Measurements from ENCODE around the gene VSTM4.

VSTM4 gene

GRCh38 chr10:49104323-49104722 is 11.0 kb downstream of the VSTM4 start:
- ChIA-PET CTCF (interaction anchor here (1.0 kb wide), 1 partner anchor 40 kb away, joined by 3 read pairs; no protein-coding TSS in a partner anchor), POLR2A (no interaction called here)
- no peak for DNase-seq (ENCODE audit: extremely low spot score)
- TF ChIP-seq CTCF (IDR thresholded peaks at IDR 0.05; ENCODE audit: control extremely low read depth, extremely low read depth, low read depth, missing control alignments), result no peak

- TF ChIP-seq CTCF (IDR thresholded peaks at IDR 0.05; ENCODE audit: control extremely low read depth, extremely low read depth, low read depth, missing control alignments), result no peak
- DNase-seq (ENCODE audit: extremely low spot score), result no peak
- CTCF ChIA-PET, result interaction anchor here (1.0 kb wide), 1 partner anchor 41 kb away, joined by 3 read pairs; no protein-coding TSS in a partner anchor
- POLR2A ChIA-PET, result no interaction called here
These were observed 11.6 kb downstream of the VSTM4 start for GRCh38 chr10:49103761-49104160.

- POLR2A ChIA-PET, result no interaction called here
- no peak for DNase-seq (ENCODE audit: extremely low spot score)
- no peak for TF ChIP-seq CTCF (IDR thresholded peaks at IDR 0.05; ENCODE audit: control extremely low read depth, extremely low read depth, low read depth, missing control alignments)
- CTCF ChIA-PET, result no interaction called here
These were observed 16.3 kb downstream of the VSTM4 start for GRCh38 chr10:49099046-49099445.

GRCh38 chr10:49096890-49097445 is 18.4 kb downstream of the VSTM4 start:
- ChIA-PET POLR2A (no interaction called here), CTCF (interaction anchor here (1.1 kb wide), 1 partner anchor 15 kb away, joined by 3 read pairs; no protein-coding TSS in a partner anchor)
- TF ChIP-seq CTCF (IDR thresholded peaks at IDR 0.05; ENCODE audit: control extremely low read depth, extremely low read depth, low read depth, missing control alignments), result no peak
- DNase-seq (ENCODE audit: extremely low spot score), result no peak

- ChIA-PET POLR2A (no interaction called here), CTCF (interaction anchor here (0.9 kb wide), 1 partner anchor 50 kb away, joined by 3 read pairs; no protein-coding TSS in a partner anchor)
- DNase-seq (ENCODE audit: extremely low spot score), result no peak
- TF ChIP-seq CTCF (IDR thresholded peaks at IDR 0.05; ENCODE audit: control extremely low read depth, extremely low read depth, low read depth, missing control alignments), result no peak
These were observed 20.7 kb downstream of the VSTM4 start for GRCh38 chr10:49094646-49095045.

GRCh38 chr10:49093922-49094321 is 21.4 kb downstream of the VSTM4 start:
- ChIA-PET POLR2A (no interaction called here), CTCF (no interaction called here)
- no peak for DNase-seq (ENCODE audit: extremely low spot score)
- TF ChIP-seq CTCF (IDR thresholded peaks at IDR 0.05; ENCODE audit: control extremely low read depth, extremely low read depth, low read depth, missing control alignments), result no peak

All from GM10248 (cell line).